HG03103 (cell line): ENCODE results near the gene PEX16.

Experiments
- ATAC-seq: cut with Tn5 transposase; IDR thresholded peaks from one replicate; pipeline ENCODE4 v1.9.1; 2021; ENCODE audit warnings: low read depth; ENCODE audit not compliant: unreplicated experiment

The PEX16 gene

GRCh38 chr11:45881708-45882368, 35.8 kb downstream of the PEX16 start:
- ATAC-seq, result no peak

- no peak for ATAC-seq
Measured at GRCh38 chr11:45880772-45881570, 36.7 kb downstream of the PEX16 start.

- no peak for ATAC-seq
Measured at GRCh38 chr11:45879803-45880686, 37.6 kb downstream of the PEX16 start.

GRCh38 chr11:45877845-45878244, 39.8 kb downstream of the PEX16 start:
- no peak for ATAC-seq

- ATAC-seq, result no peak
Measured at GRCh38 chr11:45877221-45877620, 40.5 kb downstream of the PEX16 start.

GRCh38 chr11:45876401-45876800, 41.3 kb downstream of the PEX16 start:
- no peak for ATAC-seq

GRCh38 chr11:45872651-45873356, 44.9 kb downstream of the PEX16 start:
- ATAC-seq, result no peak

- ATAC-seq, result no peak
Measured at GRCh38 chr11:45871638-45872037, 46.0 kb downstream of the PEX16 start.

GRCh38 chr11:45870706-45871105, 47.0 kb downstream of the PEX16 start:
- no peak for ATAC-seq

GRCh38 chr11:45869551-45869950, 48.1 kb downstream of the PEX16 start:
- ATAC-seq, result no peak

GRCh38 chr11:45864041-45864440, 53.6 kb downstream of the PEX16 start:
- no peak for ATAC-seq

- no peak for ATAC-seq
Measured at GRCh38 chr11:45860764-45861510, 56.7 kb downstream of the PEX16 start.

GRCh38 chr11:45860348-45860747, 57.3 kb downstream of the PEX16 start:
- ATAC-seq, result no peak
